HG03565 (cell line): ENCODE measurements around the gene DNAH1.

Experiments used
- ATAC-seq: cut with Tn5 transposase; IDR thresholded peaks from one replicate; pipeline ENCODE4 v1.9.1; 2021; ENCODE audit warnings: mild to moderate bottlenecking, moderate library complexity; ENCODE audit not compliant: unreplicated experiment

Gene DNAH1

DNA sequence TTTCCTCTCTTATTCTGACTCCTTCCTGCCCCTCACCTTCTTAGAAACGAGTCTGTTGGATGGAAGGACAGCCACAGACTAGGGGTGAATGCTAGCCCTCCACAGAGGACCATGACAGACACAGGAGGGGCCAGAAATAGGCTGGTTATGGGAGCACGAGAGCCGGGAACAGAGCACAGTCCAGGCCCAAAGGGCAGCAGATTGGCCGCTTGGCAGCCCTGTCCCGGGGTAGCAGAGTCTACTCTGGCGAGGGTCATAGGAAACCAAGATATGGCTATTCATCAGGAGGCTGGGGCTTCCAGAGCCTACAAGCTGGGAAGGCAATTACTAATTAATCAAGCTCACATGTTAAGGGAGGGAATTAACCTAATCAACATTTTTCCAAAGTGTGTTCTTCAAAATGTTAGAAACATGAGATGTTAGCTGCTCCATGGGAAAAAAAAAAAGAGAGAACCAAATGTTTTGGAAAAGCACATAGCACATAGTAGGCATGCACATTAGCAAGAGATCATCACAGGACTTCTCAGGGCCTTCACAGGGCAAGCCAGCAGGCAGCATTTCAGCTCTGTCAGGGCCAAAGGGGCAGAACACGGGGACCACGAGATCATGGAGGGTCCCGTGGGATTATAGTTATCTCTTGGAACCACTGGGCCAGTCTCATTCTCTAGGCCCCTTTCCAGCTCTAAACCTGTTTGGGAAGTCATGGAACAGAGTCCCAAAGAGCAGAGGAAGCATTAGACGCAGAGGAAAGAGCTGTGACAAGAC lies 115.5 kb downstream of the DNAH1 start:
- ATAC-seq: no peak

DNA sequence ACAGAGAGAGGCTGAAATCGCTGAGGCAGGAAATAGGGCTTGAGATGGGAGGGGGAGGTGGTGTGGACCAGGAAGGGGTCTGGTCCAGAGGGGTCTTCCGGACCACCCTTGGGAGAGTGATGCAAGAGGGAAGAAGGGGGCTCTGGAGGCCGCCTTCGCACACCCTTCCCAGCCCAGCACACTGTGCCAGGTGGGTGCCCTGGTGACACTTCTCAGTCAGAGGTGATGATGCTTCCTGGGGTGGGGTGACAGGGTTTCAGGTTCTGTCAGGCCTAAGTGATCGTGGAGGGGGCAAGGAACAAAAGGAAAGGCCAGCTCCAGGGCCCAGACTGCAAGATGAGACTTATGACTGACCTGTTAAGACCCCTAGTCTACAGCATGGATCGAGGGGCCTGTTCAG lies 116.1 kb downstream of the DNAH1 start:
- ATAC-seq: no peak

DNA sequence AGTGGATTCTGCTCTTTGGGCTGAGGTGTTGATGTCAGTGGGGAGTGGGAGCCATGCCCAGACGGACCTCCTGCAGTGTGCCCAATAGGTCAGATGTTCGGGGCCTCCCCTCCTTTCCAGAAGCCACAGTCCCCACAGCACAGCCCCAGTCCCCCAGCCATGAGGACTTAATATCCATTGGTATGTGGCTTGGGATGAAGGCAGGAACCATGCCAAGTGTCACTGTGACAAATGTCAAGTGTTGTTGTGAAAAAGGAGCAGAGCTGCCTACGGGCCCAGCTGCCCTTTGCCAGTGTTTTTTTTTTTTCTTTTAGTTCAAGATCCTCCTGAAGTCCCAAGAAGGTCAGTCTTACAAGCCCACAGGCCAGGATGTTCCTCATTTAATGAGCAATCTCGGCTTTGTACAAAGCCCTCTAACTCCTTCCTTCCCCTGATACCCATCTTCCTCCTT lies 116.6 kb downstream of the DNAH1 start:
- no peak for ATAC-seq

DNA sequence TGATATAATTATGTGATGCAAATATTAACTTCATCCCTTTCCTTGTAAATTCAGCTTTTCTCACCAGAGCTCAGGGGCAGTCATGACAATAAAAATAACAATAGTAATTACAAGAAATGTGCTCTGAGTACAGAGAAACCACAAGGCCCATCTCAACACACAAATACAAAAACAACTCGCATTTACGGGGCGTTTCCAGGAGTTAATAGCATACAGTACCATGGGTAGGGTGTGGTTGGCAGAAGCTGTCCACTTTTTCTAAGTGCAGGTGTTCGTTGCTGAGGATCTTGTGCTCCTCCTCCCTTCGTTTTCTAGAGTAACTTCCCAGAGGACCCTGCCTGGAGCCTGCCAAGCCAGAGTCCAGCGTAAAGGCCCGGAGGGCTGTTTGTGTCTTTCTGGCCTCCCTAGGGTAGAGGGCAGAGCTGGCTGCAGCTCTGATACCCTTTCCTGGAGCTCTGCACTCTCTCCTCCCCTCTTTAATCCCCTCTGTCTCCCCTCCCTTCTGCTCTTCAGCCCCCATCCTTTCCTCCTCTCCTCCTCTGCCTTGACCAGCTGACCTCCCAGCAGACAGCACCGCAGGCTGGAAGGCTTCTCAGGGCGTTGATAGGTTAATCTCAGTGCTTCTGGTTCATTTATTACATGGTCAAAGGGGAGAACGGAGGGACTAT lies 117.3 kb downstream of the DNAH1 start:
- ATAC-seq: no peak

DNA sequence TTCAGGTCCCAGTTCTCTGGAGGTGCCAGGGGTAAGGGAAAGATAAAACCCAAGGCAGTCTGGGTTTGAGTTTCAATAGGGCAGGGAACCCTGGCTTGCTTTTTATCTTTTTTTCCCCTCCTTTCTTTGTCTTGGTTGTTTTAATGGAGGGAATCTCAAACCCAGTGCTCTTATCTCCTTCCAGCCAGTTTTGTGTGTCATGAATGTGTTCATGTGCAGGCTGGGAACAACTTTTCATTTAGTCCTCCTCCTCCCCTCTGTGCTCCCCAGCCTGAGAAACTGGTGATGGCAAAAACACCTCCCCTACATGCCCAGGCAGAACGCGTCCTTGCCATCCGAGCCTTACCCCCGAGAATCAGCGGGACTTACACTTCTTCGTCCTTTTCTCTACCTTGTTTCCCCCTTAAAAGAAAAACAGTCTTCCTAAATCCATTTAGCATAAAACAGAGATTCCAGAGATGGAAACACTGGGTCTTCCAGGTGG lies 117.9 kb downstream of the DNAH1 start:
- ATAC-seq: no peak

DNA sequence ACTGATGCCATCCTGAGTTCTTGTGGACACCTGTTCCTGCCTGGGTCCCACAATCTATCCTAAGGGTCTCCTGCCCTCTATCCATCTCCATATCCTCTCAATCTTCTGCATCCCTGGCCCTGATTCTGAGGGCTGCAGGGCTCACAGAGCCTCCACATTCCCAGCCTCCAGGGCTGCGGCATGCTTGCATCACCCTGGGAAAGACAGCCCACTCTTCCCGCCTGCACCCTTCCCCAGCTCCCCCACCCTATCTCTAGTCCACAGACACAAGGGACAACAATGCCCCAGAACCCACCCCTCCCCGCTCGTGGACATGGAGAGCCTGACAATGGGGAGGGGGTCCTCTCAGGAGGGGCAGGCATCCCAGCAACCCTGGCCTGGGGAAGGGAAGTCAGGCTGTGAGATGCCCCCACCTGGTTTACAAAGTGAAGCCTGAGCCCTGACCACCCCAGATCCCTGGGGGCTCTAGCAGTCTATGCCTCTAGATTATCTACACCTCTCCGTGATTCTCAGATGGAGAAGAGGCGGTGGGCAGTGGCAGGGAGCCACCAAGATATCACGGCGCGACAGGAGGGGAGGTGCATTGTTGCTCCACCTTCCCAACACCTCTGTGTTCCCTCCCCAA lies 118.5 kb downstream of the DNAH1 start:
- ATAC-seq: no peak

DNA sequence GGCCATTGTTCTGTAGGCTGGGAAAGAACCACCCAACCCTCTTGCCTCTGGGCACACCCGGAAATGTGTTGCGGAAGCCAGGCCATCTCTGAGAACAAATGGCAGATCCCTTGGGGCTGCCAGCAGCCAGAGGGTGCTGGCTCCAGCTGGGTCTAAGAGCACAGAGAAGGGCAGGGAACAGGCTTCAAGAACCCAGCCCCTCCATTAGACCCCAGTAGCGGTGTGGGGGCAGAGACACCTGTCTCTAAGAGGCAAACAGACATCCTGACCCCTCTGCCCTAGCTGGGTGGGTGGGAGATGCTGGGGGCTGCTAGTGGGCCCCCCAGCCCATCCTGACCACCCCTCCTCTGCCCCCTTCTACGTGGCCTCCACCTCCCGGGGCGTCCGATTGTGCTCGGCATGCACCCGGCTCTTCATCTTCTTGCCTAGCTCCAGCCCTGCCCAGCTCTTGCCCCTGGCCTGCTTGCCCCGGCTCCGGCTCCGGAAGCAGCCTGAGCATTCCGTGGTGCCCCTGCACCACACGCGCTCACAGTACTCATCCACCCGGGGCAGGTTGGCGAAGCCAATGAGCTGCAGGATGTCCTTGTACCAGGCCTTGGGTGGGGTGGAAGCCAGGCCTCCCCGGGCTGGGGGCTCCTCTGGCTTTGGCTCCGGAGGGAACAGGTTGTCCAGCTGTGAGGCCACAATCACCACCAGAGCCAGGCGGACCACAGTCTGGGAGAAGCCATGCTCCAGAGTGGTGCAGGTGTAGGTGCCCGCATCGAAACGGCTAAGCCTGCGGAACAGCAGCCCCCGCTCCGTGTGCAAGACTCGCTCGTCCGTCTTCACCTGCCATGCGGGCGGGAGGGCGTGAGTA lies 119.4 kb downstream of the DNAH1 start:
- no peak for ATAC-seq

DNA sequence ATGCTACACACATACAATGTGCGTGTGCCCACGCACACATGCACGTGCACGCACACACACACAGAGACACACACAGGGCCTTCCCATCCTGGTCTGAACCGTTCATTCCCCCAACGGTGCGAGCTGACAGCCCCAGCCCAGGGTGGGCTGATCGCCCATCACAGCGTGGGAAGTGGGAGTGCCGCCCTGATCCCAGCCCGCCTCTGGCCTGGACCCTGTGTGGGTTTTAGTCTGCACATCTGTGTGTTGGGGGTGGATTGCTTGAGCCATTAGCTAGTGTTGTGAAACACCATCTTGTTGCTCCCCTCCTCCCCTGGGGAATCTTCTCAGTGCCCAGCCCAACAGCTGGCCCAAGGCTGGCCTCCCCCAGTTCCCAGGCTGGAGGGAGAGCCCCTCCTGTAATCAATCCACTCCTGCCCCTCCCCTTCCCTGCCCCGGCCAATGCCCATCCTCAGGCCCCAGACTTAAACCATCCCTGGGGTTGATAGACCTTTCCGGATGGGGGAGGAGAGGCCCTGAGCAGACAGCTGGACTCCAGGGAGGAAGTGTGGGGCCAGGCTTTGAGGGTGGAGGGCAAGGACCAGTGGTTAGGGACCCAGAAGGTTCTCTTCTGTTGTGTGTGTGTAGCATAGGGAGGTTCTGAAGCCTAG lies 120.5 kb downstream of the DNAH1 start:
- no peak for ATAC-seq

DNA sequence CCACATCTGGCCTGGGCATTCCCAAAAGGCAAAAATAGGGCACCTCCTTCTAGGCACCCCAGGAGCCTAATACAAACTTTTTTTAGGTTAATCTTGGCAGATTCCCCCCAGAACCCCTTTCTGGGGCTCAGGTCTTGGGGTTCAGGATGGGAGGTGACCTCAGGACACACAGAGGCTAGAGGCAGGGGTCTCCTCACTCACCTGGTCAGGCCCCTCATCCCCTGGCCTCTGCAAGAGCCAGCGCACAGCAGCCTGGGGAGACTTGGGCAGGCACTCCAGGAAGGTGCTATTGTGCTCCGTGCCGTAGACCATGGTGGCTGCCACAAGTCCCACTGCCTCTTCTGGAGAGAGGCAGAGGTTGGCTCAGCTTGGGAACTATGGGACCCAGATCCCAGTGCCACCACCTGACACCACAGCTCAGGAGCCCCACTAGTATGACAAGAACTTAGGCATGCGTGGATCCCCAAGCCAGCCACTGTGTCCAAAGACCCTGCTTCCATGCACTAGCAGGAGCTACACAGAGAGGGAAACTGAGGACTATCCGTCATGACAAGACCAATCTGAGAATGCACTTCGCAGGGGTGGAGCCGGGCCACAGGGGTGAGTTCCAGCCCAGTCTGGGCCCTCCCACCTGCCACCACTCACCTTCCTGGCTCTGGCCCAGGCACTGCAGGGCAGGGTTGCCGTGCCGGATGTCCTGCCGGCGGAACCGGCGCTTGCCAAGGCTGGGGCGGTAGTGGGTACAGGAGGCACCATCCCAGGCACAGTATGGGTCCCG lies 121.4 kb downstream of the DNAH1 start:
- ATAC-seq: no peak

DNA sequence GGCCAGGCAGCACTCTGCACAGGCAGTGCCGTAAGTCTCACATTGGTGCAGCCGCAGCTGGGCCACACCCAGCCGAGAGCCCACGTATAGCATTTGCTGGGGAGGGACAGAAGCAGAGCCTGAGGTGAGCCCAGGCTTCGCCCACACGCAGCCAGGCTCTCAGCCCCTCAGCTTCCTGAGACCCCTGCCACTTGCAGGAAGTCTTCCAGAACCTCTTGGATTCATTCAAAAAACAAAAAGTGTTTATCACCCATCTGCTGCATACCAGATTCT lies 121.9 kb downstream of the DNAH1 start:
- no peak for ATAC-seq

DNA sequence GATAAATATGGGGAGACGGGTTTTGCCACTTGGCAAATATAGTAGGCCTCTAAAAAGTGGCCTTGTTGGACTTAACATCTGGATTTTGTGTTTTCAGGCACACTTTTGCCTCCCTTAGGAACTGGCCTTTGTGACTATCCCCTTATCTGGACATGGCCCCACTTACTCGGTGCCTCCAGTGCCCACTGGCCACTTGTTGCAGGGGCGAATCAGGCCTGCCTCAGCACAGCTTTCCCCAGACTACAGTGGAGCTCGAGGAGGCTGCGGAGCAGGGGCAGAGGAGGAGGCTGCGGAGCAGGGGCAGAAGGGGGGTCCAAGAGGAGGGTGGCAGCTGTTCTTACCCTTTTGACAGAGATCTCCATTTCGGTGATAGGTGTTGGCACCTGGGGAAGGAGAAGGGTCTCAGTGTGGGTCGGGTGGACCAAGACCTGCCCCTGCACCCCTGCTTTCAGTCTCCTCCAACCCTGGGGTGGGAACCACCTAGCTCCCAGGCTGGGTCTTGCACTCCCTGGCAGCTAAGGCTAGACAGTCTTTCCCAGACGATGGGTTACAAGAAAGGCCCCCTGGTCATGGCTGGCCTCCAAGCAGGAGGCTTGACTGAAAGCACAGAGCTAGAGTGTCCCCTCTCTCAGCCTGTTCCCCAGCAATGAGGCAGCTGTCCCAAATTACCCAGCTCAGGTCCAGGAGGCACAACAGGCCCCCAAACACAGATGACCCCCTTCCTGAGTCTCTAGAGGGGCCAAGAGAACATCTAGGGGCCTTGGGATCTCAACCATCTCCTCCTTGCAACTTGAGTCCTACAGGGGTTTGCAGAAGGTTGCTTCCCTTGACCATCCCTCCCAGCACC lies 122.7 kb downstream of the DNAH1 start:
- ATAC-seq: no peak

DNA sequence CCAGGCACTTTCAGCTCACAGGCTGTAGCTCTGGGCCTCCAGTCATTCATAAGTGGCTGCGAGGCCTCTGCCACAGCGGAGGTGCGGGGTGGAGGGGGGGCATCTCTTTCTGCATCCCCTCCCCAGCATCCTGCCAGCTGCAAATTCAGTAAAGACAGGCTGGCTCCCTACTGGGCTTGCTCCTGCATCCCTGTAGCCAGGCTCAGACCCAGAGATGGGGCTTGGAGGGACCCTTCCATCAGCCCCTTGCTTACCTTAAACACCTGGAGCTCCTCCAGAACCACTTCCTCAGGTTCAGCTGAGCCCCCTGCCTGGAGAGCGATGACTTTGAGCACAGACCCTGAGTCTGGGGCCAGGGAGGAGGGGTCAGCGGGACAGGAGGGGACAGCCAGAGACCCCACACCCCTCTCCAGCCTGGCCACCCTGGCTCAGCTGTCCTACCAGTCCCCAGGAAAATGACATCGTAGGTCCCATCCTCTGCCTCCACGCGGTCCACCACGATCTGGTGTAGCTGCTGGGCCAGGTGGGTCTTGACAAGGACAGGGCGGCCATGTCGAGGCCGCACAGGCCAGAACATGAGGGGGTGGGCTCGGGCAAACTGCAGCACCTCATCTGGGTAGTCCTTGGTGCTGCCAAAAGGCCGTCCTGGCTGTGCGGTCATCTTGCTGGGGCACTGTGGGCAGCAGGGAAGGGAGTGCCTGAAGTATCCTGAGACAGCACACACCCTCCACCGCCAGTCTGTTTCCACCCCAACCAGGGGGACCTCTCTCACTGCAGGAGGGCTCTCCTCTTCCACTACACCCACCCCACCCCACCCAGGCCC lies 123.5 kb downstream of the DNAH1 start:
- no peak for ATAC-seq

DNA sequence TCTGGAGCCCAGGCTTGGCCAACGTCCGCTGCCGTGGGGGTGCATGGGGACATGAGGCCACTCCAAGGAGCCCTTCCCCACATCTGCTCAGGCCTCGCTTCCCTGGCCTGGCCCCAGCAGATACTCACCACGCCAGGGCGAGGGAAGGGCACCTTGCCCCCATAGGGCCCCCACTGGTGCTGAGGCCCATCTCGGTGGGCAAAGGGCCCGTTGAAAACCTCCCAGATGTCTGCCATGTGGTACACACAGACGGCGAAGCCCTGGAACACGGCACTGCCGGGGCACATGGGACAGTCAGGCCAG lies 124.1 kb downstream of the DNAH1 start:
- no peak for ATAC-seq

DNA sequence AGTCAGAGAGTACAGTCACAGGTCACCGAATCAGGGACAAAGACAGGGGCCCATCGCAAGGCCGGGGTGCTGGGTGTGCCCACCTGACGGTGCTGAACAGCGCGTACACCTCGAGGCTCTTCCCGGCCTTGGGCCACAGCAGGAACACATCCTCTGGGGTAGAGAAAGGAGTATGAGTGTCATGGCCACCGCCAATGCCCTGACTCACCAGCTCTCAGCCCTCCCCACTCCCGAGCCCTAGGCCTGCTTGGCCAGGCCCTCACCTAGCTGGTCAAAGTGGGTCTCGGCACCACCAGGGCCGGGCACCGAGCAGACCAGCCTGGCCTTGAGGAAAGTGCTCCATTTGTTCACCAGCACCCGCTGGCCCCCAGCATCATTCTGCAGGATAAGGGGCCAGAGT lies 124.6 kb downstream of the DNAH1 start:
- no peak for ATAC-seq

DNA sequence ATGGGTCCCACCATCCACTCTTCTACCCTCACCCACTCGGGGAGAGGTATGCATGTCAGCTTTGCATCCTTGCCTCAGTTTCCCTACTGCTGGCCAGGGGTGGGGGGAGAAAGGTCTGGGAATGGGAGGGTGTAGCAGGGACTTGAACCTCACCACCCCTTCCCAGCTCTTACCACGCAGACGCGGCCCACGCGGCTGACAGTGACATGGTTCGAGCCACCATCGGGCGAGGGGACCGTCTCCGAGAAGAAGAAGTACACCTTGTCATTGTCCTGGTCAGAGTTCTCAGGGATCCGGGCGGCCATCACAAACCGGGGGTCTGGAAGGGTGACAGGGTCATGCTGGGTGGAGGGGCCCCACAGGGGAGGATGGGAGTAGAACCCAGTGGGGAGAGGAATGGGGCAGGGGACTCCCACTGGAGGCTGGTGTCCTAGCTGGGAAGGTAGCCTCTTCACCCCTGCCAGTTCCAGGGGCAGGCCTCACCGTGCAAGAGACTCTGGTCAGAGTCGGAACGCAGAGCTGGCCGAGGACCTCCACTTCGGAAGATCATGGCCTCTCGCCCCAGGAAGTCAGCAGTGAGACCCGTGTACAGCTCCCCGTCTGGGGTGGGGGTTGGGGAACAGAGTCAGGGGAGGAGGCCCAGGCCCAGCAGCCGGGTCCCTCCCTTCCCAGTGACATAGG lies 125.1 kb downstream of the DNAH1 start:
- no peak for ATAC-seq

DNA sequence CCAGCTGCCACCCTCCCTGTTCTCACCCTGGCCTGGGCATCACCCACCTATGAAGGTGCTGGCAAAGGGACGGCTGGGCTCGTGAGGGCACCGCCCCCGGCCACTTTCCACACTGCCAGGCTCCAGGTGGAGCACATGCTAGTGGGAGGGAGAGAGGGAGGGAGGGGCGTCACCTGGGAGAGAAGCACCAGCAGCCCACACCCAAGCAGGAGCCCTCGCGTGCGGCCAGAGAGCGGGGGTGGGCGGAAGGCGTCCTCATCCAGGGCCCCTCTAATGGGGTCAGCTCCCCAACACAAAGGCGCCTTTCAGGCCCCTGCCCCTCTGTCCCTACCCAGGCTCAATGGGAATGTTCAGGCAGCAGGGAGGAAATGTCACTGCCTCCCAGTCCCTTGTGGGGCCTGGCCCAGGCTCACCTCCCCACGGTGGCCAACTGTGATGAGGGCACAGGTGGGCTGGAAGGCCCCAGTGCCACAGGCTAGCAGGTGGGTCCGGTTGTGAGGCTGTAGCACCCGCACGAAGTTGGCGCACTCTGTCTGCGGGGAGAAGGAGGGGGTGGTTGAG lies 125.7 kb downstream of the DNAH1 start:
- no peak for ATAC-seq

DNA sequence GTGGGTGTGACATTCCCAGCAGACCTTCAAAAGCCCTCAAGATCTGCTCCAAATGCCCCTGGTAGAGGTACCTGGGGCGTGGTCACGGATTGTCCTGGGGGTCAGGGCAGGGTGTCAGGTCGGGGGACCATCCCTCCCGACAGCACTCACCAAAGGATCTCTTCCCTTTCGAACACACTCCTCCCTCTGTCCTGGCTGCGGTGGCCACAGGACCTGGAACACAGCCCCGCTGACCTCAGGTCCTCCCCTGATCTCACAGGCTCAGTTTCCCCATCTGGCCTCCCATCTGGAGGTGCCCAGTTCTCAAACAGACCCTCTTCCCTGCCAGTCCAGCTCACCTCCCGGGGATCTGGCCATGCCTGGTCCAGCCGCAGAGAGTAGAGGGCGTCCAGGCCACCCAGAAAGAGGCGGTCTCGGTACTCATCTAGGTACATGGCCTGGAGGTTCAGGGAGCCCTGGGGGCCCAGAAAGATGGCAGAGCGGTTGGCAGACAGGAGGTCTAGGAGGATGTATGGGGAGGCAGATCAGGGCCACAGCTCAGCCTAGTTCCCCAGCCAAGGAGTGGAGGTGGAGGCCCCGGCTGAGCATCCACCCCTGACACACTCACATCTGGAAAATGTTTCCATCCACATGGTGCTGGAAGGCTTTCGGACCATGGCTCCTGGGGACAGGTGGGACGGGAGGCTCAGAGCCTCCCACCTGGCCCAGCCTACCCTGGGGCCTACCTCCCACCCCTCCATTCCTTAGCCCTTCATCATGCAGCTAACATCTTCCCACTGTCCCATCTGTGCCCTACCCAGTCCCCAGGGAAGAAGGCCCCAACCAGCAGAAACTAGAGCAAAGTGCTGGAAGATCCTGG lies 126.5 kb downstream of the DNAH1 start:
- ATAC-seq: no peak
